GM15510 (cell line): ENCODE data around the gene CACNB4.

Source experiments
- POLR2A ChIP-seq: IDR thresholded peaks from 3 replicates; pipeline ENCODE4 v1.6.1; 2011; ENCODE audit warnings: borderline replicate concordance; ENCODE audit not compliant: insufficient read length; ENCODE audit errors: extremely low read depth

The CACNB4 gene

DNA sequence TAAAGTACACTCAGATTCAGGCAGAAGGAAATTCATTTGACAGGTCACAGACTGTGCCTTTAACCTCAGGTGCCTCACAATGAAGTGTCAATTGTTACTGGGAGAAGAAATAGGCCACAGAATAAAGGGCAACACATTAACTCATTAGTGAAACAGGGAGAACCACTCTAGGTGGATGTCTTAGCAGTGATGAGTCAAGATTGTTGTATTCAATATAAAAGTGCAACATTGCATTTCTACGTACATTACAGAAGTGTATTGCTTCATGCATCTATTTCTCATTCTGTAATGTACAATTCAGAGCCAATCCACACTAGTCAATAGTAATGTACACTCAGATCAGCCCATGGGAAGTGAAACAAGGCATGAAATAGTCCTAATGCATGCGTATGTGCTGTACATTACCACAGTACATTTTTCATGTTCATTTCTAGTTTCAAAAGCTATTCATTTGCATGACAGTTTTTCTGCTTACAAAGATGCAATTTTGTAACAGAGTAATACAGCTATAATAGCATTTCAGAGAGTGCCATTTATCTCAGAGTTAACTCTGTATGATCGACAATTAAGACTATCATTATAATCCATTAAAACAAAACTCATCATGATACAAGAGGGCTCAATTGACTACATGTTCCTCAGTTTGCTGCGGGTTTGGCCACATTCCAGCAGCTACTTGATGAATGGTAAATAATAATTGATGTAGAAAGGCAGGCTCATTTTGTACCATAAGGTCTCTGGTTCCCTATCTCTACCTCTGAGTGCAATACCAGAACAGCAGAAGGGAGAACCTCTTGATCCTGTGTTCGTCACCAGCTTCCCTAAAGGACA is 258.4 kb downstream of the CACNB4 start:
- TF ChIP-seq POLR2A: no peak

DNA sequence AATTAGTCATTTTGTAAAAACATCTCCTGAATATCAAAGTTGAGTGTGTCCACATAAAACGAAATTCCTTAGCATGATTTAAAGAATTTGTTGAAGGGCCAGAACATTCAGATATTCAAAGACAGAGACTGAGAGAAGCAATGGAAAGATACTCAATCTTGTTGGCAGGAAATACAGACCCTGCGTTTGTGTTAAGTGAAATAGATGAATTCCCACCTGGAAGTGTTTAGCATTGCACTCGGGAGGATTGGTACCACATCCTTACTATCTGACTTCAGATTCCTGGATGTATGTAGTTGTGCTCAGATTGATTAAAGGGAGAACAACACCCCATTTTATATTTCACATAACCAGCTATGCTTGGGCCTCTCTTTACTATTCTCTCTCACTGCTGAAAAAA is 260.9 kb downstream of the CACNB4 start:
- TF ChIP-seq POLR2A: no peak

DNA sequence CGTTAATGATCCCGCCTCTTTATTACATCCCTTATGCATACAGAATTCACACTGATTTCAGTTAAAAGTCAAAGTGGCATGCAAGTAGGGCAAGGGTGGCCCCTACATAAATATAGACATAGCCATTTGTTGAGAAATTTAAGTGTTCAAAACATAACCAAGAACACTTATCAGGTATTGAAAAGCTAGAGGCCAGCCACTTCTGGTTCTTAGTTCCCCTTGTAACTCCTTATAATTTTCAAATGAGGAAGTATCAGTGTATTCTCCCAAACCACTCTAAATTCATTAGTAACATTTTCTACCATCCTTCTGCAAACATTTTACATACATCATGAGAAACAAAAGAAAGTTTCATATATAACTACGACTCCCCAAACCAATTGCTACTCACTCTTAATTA is 264.9 kb downstream of the CACNB4 start:
- no peak for TF ChIP-seq POLR2A

- TF ChIP-seq POLR2A: no peak
These were observed 267.9 kb downstream of the CACNB4 start for GRCh38 chr2:151830961-151831360.

GRCh38 chr2:151828890-151829324 is 269.9 kb downstream of the CACNB4 start:
- TF ChIP-seq POLR2A: no peak

GRCh38 chr2:151828143-151828889 is 270.5 kb downstream of the CACNB4 start, which contains the start of gene ARL5A:
ARL5A (minus strand) TSS chr2:151828421; CDS start chr2:151828176, 245 bp downstream.
- TF ChIP-seq POLR2A: peak; percentile 92

GRCh38 chr2:151827564-151828142 is 271.2 kb downstream of the CACNB4 start:
- no peak for TF ChIP-seq POLR2A

DNA sequence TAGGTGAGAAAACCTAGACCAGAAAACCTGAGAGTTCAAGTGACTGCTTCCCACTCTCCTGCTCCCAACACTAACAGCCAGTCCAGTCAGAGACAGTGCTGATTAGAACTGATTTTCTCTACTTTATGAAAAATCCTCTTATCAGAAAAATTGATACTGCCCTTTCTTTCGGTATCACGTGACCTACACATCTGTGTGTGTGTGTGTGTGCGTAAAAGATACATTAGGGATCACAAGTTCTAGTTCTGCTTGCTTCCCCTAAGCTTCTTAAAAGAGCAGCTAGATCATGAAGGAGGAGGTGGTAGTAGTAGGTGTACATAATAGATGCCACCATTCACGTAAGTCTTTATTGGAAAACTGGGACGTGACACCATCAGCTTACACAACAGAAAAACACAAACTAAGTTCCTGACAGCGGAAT is 272.1 kb downstream of the CACNB4 start:
- no peak for TF ChIP-seq POLR2A

- no peak for TF ChIP-seq POLR2A
These were observed 274.0 kb downstream of the CACNB4 start for GRCh38 chr2:151824886-151825285.

DNA sequence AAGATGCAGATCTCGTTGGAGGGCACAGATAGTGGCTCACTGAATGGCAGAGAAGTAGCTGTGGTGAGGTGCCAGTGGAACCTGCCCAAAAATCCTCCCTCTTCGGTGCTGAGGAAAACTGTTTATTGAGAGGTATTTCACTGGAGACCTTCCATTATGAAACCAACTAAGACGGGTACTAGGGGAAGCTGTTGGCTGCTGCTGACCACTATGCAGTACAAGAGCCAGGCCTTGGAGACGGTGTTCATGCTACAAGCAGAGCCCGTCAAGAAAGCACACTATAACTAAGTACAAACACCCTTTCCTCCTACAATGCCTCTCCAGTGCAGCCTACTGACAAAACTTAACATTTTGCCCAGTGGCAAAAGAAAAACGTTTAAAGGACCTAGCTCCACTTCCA is 275.2 kb downstream of the CACNB4 start:
- TF ChIP-seq POLR2A: no peak

DNA sequence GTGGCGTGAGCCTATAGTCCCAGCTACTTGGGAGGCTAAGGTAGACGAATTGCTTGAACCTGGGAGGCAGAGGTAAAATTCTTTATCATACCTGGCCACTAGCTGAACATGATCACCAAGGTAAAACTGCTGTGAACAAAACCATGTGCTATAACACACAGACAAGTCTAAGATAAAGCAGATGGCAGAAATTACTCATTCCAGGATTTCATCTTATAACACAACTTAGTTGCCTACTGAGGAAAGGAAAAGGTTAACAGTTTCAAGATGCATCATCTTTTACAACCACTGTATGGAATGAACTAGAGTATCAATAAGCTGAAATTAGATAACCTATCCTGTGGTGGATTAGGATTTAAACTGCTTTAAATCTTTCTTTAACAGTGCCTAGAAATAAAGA is 278.9 kb downstream of the CACNB4 start:
- TF ChIP-seq POLR2A: no peak

DNA sequence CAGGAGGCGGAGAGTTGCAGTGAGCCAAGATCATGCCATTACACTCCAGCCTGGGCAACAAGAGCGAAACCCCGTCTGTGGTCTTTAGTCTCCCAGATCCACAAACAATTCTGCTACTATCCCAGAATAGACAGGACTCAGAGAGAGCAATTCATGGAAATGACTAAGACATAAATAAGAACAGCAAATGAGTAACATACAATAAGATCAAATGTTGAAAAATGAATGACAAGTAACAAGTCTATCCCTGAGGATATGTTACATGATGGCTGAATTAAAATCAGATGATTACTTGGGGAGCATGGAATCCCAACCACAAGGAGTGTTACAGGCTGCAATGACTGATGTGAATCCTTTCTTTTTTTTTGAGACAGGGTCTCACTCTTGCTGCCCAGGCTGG is 280.9 kb downstream of the CACNB4 start:
- TF ChIP-seq POLR2A: no peak

DNA sequence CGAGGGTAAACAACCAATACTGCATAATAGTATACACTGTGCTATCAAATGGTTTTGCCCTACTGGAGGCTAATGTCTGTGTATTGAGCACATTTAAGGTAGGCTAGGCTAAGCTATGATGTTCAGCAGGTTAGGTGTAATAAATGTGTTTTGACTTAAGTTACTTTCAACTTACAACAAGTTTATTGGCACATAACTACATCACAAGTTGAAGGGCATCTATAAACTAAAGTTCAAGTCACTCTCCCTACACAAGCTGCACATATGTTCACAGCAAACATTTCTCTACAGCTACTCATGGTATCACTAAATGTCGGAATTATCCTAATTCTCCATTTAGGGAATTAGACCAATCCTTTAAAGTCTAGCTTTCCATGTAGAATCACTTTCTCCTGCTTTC is 282.0 kb downstream of the CACNB4 start:
- no peak for TF ChIP-seq POLR2A

DNA sequence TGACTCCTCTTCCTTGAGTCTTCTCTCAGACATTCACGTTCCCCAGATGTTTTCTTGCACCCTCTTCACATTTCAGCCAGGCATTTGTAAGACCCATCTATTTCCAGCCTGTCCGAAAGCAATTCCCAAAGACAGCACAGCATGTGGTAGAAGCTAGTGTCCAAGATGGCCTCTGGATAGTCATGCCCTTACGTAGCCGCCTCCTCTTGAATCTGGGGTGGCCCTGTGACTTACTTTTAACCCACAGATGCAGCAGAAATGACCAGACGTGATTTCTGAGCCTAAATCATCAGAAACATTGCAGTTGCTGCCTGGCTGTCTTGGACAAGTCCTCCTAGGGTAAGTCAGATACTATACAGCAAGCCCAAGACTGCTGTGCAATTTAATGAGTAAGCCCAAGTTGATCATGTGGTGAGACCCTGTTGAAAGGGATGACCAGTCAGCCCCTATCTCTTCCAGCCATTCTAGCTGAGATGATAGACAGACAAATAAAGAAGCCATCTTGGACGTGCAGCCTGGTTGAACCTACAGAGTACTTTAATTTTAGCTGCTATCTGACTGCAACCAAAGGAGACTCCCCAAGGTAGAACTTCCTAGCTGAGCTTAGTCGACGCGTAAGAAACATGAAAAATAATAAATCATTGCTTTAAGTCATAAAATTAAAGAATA is 282.9 kb downstream of the CACNB4 start:
- no peak for TF ChIP-seq POLR2A

DNA sequence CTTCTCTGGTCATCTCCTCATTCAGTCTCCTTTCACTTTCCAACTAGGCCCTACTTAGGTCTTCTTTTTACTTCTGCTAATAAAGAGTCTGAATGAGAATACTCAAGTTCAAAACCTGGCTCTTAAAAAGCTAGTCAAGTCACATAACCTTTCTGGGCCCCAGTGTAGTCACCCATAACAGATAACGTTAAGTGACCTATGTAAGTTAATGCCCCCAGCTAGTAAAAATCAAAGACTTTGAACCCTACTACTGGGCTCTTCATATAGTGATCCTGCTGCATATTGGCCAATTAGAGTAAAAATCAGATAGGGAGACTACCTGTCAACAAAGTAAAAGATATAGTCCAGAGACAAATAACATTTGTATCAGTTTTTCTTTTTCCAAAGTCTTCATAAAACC is 288.4 kb downstream of the CACNB4 start:
- TF ChIP-seq POLR2A: no peak
